ENCODE data around the gene PHKG2.
A peak's percentile ranks its signal among the peaks of the same experiment; 100 is the strongest.

Gene PHKG2

DNA sequence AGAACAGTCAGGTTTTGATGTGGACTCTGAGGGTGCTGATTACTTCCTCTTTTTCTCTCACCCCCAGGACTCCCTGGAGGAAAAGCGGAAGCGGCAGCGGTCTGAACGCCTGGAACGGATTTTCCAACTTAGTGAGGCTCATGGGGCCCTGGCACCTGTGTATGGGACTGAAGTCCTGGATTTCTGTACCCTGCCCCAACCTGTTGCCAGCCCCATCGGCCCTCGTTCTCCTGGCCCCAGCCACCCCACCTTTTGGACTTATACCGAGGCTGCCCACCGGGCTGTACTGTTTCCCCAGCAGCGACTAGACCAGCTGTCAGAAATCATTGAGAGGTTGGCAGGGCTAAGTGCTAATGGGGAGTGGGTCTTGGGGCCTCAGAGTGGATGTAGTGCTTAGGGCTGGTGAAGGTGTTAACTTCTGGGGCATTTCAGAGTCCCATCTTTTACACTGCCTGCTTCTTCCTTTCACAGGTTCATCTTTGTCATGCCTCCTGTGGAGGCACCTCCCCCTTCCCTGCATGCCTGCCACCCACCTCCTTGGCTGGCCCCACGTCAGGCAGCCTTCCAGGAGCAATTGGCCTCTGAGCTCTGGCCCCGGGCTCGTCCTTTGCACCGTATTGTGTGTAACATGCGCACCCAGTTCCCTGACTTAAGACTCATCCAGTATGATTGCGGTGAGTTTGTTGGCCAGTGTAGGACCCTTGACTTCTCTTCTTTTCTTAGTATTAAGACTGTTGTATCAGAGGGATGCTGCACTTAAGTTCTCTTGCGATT is 19.1 kb upstream of the PHKG2 start:
- ATAC-seq, result no peak

- ATAC-seq, result peak in 1 of 2 donors; percentile 51
These were observed 16.8 kb upstream of the PHKG2 start for GRCh38 chr16:30731411-30731810.

- ATAC-seq, result no peak
These were observed 11.0 kb upstream of the PHKG2 start for GRCh38 chr16:30736995-30737793.

DNA sequence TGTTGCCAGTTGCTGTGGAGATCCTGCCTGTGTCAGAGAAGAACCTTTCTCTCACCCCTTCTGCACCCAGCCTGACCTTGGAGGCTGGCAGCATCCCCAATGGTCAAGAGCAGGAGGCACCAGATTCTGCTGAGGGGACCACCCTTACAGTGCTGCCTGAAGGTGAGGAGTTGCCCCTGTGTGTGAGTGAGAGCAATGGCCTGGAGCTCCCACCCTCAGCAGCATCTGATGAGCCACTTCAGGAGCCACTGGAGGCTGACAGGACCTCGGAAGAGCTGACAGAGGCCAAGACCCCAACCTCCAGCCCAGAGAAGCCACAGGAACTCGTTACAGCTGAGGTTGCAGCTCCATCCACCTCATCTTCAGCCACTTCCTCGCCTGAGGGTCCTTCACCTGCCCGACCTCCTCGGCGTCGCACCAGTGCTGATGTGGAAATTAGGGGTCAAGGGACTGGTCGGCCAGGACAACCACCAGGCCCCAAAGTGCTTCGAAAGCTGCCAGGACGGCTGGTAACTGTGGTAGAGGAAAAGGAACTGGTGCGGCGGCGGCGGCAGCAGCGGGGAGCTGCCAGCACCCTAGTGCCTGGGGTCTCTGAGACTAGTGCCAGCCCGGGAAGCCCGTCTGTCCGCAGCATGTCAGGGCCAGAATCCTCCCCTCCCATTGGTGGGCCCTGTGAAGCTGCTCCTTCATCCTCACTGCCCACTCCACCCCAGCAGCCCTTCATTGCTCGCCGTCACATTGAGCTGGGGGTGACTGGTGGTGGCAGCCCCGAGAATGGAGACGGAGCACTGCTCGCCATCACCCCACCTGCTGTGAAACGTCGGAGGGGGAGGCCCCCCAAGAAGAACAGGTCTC is 10.2 kb upstream of the PHKG2 start:
- ATAC-seq, result no peak

DNA sequence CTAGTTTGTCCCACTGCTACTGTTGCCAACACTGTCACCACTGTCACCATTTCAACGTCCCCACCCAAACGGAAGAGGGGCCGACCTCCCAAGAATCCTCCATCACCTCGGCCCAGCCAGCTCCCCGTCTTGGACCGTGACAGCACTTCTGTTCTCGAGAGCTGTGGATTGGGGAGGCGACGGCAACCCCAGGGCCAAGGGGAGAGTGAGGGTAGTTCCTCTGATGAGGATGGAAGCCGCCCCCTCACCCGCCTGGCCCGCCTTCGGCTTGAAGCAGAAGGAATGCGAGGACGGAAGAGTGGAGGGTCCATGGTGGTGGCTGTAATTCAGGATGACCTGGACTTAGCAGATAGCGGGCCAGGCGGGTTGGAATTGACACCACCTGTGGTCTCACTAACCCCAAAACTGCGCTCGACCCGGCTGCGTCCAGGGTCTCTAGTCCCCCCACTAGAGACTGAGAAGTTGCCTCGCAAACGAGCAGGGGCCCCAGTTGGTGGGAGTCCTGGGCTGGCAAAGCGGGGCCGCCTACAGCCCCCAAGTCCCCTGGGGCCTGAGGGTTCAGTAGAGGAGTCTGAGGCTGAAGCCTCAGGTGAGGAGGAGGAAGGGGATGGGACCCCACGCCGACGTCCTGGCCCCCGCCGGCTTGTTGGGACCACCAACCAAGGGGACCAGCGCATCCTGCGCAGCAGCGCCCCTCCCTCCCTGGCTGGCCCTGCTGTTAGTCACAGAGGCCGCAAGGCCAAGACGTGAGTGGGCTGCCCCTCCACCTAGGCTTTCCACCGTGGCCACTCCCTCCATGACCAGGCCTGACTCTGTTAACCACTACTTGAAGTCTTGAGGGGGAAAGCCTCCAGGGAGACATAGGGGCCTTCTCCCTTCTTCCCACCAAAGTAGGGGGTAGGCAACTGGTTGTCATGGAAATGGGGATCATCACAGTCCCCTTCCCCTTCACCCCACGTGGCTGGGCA is 9.0 kb upstream of the PHKG2 start:
- ATAC-seq, result no peak

DNA sequence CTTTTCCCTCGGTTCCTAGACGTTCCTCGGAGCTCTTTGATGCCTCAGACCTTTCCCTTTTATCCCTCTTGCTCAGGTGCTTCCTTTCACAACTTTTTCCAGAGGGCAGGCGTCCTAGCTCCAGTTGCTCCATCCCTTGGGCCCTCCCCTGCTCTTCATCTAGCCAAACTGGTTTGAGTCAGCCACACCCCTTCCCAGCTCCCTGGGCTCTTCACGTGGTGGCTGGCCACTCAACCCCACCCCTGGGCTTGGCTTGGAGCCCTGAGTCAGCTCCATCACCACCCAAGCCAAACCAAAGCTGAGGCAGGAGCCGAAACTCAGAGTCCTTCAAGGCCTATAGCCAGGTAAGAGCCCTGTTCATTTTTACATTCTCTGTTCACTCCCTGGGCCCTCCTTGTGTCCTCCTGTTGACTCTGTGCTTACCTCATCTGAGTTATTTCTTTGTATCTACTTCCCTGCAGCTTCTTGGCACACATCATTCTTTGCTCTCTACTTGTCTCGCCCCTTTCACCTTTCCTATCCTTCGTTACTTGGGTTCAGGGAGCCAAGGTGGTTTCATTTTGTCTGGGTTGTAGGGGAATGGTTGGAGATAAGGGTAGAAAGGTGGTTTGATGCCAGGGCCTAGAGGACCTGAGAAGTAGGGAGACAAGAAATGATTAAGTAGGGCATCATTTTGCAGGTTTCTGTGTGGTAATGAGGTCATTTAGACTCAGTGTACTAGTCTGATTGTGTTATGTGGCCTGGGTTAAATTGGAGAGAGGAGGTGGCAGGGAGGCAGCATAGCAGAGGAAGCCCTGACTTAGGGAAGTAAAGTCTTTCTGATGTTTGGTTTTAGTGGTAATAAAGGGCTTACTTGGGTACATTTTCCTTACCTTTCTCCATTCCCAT is 7.6 kb upstream of the PHKG2 start:
- ATAC-seq, result peak; percentile 41 to 61

DNA sequence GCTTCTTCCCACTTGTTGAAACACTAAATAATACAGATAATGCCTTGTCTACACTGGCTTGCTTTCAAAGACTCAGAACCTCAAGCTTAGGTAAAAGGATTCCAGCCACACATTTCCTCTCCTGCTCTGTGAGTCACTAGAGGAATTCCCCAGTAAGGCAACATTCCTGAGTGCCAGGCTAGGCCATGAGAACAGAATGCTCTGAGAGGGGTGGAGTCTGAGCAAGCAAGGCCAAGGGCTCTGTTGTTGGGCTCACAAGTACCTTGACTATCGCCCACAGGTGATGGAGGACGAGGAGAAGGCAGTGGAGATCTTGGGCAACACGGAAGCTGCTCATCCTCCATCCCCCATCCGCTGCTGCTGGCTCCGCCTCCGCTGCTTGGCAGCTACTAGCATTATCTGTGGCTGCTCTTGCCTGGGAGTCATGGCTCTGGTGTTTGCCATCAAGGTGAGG is 6.7 kb upstream of the PHKG2 start:
- no peak for ATAC-seq

- no peak for ATAC-seq
These were observed 4.5 kb upstream of the PHKG2 start for GRCh38 chr16:30743716-30744115.

DNA sequence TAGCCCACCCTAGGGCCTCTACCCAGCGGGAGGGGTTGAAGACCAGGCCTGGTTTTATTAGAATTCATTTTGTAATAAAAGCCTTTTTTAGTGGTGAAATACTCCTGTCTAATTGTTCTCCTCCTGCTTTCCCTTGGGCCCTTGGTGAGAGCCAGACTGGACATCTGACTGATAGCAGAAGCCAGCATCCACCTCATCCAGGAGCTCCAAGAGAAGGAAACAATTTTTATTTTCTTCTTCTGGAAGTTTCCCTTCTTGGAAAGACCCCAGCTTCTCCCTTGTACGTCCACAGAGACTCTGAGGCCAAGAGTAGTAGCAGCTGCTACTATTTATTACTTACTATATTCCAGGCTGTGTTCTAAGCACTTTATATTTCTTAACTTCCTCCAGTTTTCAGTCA is 4.0 kb upstream of the PHKG2 start:
- ATAC-seq, result no peak

DNA sequence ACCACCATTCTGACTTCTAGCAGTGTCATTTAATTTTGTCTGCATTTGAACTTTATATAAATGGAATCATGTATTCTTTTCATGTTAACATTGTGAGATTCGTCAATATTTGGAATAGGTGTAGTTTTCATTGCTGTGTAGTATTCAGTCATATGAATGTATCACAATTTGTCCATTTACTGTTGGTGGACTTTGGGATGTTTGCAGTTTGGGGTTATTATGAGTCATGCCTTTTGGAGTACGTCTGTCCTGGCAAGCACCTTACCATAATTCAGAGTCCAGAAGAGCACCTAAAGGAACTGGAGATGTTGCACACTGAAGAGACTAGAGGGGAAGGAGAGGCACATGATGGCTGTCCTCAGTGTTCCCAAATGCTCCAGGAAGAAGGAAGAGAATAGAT is 3.1 kb upstream of the PHKG2 start:
- ATAC-seq, result no peak

DNA sequence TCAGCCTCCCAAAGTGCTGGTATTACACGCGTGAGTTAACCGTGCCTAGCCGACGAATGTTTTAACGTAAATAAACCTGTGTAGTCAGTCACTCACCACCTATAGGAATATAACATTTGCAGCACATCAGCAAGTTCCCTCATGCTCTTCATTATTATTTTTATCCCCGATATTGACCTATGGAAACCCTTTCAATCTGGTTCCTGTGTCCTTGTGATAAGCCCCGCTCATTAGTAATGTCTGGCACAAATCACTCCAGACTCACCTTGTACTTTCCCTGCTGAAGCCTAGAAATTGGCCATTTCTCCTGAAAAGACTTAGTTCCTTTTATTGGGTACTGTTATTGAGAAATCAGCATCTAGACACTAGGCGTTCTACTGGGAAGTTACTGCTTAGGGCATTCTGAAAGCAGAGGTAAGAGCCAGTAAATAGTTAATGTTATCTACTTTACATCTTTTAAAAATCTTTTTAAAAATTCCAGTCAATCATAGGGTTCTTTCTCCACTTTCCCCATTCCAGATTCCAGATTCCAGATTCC is 1.5 kb upstream of the PHKG2 start:
- ATAC-seq, result no peak

DNA sequence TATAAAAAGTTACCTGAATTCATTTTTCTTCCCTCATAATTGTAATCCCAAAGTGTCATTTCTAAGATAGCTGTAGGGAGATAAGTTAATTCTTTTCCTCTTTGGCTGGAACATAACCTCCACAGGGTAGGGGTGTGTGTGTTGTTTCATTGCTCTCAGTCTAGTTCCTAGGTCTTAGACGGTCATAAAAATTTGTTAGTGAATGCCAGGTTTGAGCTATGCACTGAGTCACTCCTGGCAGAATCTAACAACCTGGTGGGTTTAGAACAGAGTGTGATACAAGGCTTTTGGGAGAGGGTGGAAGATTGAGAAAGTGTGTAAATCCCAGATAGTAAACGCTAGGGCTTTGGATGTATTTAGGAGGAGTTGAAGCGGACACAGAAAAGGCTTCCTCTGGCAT is 894 bp upstream of the PHKG2 start:
- ATAC-seq, result no peak

GRCh38 chr16:30748634-30749445 is 615 bp downstream of the PHKG2 start:
- ATAC-seq, result peak; percentile 6 to 10

DNA sequence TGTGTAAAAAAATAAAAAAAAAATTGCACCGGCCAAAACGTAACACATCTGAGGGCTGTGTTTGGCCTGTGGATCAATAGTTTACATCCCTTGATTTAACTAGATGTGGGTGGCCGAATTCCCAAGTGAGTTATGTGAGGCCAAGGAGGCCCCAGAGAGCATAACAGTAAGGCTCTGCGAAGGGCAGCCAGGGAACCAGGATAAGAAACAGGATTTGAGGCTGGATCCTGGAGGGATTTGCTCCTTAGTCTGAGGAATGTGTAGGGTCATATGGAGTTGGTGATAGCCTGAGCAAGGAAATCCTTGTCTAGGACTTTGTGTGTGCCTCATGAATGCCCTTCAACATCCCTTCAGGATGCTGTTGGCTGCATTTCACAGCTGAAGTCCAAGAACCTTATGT is 2.0 kb downstream of the PHKG2 start:
- ATAC-seq, result no peak

- no peak for ATAC-seq
These were observed 2.7 kb downstream of the PHKG2 start for GRCh38 chr16:30750876-30751465.

DNA sequence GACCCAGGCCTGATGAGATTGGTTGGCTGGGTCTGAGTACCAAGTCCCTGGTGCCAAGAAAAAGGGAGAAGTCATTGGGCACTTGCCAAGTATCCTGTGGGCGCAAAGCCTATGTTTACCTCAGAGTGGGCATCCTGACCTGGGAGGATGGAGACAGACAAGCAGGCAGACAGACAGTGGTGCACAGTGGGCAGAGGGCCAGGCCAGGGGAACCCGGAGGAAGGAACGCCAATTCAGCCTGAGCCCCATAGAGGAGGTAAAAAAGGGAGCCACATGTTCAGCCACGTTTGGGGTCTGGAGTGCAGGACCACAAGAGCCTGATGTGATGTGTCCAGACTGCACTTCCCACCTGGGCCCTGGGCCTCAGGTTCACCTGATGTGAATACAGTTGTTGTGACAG is 5.4 kb downstream of the PHKG2 start:
- ATAC-seq, result no peak

- no peak for ATAC-seq
These were observed 7.9 kb downstream of the PHKG2 start for GRCh38 chr16:30755955-30756780.

- ATAC-seq, result no peak
These were observed 8.5 kb downstream of the PHKG2 start for GRCh38 chr16:30756781-30757100.

GRCh38 chr16:30757316-30757715 is 9.1 kb downstream of the PHKG2 start:
- no peak for ATAC-seq
